Measurements from ENCODE around the gene APOBEC3F. TPM values are rescaled to one million over a fixed set of nuclear protein-coding genes. Genes with fewer than 3 reads are reported as not detected.
"Not testable (repeated sequence)": the region's sequence is repeated elsewhere in the genome, so short reads cannot be mapped to it uniquely, and the experiment has no call there.

Gene APOBEC3F
- total RNA-seq, 1 experiment from 2014 or later, result 6.3 TPM

DNA sequence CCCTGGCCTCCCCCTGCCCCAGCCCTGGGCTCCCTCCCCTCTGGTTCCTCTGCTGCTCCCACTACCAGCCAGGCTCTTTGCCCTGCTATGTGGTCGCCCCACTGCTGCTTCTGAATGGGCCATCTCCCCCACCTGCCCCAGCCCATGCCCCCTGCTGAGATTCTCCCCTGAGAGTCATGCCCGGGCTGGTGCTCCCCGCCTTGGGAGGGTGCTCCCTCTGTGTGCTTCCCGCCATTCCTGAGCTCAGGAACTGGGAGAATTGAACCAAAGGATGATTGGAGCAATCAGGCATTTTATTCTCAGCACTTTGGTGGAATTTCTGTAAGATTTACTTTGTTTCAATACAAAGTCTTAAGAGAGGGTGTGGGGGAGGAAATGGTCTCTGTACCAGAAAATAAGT, 12.9 kb upstream of the APOBEC3F start:
- no peak for DNase-seq (ENCODE audit: low spot score)

DNA sequence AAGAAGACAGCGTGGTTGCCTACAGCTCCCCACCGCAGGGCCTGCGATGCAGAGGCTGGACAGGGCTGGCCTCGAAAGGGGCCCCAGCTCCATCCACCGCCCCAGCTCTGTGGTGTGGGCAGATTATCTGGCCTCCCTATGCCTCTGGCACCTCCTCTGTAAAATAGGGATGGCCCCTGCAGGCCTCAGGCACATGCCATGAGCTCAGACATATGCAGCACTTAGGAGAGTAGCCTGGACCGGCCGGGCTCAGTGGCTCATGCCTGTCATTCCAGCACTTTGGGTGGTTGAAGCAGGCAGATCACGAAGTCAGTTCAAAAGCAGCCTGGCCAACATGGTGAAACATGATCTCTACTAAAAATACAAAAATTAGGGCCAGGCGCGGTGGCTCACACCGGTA, 12.4 kb upstream of the APOBEC3F start:
- no peak for DNase-seq (ENCODE audit: low spot score)

DNA sequence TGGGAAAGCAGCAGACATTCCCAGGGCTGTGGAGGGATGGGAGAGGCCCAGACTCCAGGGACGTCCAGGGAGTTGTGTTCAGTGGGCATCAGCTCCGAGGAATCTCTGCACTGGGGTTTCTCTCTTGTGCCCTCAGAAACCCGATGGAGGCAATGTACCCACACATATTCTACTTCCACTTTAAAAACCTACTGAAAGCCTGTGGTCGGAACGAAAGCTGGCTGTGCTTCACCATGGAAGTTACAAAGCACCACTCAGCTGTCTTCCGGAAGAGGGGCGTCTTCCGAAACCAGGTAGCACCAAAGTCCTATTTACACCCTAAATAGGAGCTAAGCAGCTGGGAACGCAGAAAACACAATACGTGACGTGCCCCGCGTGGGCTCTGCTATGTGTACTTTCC, 11.4 kb upstream of the APOBEC3F start:
- DNase-seq (ENCODE audit: low spot score), result no peak

DNA sequence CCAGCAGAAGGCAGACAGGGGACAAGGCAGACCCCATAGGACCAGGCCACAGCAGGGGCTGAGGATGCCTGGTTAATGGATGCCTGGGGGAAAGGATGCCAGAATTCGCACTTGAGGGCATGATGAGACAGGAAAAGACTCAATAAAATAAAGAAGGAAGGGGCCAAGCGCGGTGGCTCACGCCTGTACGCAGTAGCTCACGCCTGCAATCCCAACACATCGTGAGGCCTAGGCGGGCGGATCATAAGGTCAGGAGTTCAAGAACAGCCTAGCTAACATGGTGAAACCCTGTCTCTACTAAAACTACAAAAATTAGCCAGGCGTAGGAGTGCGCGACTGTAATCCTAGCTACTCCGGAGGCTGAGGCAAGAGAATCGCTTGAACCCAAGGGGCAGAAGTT, 10.0 kb upstream of the APOBEC3F start:
- no peak for DNase-seq (ENCODE audit: low spot score)

DNA sequence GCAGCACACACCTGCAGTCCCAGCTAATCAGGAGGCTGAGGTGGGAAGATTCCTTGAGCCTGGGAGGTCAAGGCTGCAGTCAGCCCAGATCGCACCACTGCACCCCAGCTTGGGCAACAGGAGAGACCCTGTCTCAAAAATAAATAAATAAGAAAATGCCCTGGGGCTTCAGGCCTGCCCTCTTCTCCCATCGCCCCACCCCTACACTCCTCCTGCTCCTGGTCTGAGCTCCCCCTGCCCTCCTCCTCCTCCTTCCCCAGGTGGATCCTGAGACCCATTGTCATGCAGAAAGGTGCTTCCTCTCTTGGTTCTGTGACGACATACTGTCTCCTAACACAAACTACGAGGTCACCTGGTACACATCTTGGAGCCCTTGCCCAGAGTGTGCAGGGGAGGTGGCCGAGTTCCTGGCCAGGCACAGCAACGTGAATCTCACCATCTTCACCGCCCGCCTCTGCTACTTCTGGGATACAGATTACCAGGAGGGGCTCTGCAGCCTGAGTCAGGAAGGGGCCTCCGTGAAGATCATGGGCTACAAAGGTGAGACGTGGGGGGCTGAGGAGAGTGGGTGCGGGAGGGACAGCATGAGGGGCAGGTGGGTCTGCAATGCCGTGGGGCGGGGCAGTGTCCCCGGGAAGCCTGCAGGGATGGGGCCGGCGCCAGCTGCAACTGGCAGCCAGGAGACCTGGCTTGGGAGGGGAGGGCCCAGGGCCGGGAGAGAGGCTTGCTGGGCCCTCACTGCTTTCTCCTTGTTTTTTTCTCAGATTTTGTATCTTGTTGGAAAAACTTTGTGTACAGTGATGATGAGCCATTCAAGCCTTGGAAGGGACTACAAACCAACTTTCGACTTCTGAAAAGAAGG, 9.0 kb upstream of the APOBEC3F start:
- not testable (repeated sequence) for DNase-seq (ENCODE audit: low spot score)

DNA sequence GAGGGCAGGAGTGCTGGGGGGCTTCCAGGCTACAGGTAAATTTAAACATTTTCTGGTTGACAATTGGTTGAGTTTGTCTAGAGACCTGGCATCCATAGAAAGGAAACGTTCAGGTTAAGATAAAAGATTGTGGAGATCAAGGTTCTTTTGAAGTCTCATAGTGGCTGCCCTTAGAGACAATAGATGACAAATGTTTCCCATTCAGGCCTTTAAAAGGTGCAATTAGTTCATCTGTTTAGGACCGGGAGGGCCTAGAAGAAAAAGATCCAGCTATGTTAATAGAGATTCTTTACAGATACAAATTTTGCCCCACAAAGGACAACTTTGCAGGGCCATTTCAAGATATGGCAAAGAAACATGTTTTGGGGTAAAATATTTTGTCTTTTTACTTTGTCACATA, 3.6 kb upstream of the APOBEC3F start:
- not testable (repeated sequence) for DNase-seq (ENCODE audit: low spot score)

DNA sequence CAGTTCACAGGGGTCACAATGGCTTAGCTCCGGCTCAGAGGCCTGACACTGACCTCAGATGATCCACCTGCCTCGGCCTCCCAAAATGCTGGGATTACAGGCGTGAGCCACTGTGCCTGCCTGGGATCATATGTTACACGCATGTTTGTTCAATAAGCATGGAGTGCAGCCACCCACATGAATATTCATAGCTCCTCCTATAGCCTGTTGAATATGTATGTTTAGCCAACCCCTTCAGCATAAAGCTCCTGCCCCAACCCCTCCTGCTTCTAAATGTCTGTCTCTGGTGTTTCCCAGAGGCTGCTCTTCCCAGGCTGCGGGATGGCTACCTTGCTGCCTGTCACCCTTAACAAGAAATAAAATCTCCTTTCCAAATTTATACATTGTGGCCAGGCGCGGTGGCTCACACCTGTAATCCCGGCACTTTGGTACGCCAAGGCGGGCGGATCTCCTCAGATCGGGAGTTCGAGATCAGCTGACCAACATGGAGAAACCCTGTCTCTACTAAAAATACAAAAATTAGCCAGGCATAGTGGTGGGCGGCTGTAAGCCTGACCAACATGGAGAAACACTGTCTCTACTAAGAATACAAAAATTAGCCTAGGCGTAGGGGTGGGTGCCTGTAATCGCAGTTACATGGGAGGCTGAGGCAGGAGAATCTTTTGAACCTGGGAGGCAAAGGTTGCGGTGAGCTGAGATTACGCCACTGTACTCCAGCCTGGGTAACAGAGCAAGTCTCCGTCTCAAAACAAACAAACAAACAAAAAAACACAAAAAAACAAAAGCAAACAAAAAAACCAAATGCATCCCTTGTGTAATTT, 1.1 kb upstream of the APOBEC3F start:
- no peak for DNase-seq (ENCODE audit: low spot score)

DNA sequence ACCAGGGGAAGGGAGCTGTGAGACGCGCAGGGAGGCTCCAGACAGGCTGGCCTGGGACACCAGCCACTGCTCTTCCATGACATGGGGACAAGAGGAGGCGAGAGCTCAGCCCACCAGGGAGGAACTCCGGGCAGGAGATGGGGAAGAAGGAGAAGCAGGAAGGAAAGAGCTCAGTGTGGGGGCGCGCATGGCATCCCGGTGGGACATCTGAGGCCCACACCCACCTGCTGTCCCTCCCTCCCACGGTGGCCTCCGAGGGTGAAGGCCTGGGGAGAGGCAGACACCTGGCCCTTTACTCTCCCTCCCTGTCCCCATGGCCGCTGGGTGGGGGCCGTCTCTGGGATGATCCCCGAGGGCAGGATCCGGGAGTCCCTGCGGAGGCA, 518 bp upstream of the APOBEC3F start:
- not testable (repeated sequence) for DNase-seq (ENCODE audit: low spot score)

DNA sequence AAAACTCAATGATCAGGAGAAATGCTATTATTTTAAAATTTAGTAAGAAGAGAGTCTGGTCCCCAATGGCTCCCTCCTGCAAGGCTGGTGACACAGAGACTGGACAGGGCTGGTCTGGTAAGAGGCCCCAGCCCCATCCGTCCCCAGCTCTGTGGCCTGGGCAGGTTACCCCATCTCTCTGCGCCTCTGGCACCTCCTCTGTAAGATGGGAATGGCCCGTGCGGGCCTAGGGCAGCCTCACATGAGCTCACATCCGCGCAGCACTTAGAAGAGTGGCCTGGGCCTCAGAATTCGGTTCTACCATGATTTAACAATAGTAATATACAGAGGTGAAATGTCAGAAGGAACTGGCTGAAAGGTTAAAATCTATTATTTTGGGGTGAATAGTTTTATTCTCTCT, 1.2 kb downstream of the APOBEC3F start:
- no peak for DNase-seq (ENCODE audit: low spot score)

DNA sequence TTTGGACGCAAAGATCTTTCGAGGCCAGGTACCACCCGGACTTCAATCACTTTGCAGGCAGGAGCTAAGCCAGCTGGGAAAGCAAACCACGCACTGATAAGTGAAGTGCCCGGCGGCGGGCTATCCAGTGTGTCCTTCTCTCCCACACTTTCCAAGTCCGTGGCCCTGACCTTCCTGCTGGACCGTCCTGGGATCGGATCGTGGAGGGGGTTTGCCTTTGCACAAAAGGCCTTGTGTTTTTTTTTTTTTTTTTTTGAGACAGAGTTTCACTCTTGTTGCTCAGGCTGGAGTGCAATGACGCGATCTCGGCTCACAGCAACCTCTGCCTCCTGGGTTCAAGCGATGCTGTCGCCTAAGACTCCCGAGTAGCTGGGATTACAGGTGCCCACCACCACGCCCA, 2.4 kb downstream of the APOBEC3F start:
- DNase-seq (ENCODE audit: low spot score), result not testable (repeated sequence)

DNA sequence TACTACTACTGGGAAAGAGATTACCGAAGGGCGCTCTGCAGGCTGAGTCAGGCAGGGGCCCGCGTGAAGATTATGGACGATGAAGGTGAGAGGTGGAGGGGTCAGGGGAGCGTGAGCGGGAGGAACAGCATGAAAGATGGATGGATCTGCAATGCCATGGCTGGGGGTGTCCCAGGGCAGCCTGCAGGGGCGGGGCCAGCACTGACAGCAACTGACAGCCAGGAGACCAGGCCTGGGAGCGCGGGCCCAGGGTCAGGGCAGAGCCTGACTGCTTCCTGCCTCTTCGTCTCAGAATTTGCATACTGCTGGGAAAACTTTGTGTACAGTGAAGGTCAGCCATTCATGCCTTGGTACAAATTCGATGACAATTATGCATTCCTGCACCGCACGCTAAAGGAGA, 4.5 kb downstream of the APOBEC3F start:
- DNase-seq (ENCODE audit: low spot score), result not testable (repeated sequence)

DNA sequence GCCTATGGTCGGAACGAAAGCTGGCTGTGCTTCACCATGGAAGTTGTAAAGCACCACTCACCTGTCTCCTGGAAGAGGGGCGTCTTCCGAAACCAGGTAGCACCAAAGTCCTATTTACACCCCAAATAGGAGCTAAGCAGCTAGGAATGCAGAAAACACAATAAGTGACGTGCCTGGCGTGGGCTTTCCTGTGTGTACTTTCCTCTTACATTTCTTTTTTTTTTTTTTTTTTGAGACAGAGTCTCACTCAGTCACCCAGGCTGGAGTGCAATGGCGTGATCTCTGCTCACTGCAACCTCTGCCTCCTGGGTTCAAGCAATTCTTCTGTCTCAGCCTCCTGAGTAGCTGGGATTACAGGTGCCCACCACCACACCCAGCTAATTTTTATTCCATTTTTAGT, 8.8 kb downstream of the APOBEC3F start:
- not testable (repeated sequence) for DNase-seq (ENCODE audit: low spot score)

DNA sequence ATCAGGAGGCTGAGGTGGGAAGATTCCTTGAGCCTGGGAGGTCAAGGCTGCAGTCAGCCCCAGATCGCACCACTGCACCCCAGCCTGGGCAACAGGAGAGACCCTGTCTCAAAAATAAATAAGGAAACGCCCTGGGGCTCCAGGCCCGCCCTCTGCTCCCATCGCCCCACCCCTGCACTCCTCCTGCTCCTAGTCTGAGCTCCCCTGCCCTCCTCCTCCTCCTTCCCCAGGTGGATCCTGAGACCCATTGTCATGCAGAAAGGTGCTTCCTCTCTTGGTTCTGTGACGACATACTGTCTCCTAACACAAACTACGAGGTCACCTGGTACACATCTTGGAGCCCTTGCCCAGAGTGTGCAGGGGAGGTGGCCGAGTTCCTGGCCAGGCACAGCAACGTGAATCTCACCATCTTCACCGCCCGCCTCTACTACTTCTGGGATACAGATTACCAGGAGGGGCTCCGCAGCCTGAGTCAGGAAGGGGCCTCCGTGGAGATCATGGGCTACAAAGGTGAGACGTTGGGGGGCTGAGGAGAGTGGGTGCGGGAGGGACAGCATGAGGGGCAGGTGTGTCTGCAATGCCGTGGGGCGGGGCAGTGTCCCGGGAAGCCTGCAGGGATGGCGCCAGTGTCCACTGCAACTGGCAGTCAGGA, 11.3 kb downstream of the APOBEC3F start:
- DNase-seq (ENCODE audit: low spot score), result not testable (repeated sequence)

DNA sequence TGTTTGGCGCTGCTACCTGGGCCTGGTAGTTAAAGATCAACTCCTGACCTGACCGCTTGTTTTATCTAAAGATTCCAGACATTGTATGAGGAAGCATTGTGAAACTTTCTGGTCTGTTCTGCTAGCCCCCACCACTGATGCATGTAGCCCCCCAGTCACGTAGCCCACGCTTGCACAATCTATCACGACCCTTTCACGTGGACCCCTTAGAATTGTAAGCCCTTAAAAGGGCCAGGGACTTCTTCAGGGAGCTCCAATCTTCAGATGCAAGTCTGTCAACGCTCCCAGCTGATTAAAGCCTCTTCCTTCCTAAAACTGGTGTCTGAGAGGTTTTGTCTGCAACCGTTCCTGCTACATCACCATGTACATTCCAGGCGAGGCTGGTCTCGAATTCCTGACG, 15.0 kb downstream of the APOBEC3F start:
- no peak for DNase-seq (ENCODE audit: low spot score)

DNA sequence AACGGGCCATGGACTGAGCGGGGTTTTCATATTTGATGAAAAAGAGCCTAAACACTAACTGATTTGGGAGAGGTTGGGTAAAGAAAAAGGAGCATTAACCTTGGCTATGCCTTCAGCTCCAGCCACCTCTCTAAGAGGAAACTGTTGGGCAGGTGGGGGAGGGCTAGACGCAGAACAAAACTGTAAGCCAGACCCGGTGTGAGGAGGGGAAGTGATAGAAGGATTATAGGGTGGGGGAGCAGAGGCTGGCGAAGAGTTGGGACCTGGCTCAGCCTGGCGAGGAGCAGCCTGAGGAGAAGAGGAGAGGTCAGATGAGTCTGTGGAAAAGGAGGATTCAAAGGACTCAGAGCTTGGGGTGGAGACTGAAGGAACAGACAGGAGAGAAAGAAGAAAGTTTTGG, 20.6 kb downstream of the APOBEC3F start:
- not testable (repeated sequence) for DNase-seq (ENCODE audit: low spot score)

DNA sequence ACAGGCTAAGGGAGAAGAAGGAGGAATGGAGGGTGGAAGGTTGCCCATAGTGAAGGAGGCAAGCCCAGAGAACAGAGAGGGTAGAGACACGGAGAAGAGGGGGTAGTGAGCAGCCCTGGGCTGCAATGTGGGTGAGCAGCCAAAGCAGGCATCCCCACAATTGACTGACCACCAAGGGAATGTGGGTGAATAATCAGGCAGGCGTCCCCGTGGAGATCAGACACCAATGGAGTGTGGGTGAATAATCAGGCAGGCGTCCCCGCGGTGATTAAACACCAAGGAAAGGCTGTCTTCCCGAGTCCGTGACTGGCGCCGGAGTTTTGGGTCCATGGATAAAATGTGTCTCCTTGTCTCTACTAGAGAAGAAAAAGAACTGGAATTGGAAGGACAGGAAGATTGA, 21.3 kb downstream of the APOBEC3F start:
- DNase-seq (ENCODE audit: low spot score), result not testable (repeated sequence)

DNA sequence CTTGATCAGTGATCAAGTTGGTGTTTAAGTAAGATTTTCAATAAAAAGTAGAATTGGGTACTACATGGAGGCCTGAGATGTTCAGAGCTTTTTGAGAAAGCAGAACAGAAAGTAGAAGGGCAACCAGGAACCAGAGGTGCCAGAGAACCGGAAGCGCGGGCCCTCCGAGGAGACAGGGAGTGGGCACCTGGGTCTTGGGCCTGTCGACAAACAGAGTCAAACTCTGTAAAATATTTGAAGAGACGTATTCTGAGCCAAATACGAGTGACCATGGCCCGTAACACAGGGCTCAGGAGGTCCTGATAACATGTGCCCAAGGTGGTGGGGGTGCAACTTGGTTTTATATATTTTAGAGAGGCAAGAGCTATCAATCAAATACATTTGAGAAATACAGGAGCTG, 23.2 kb downstream of the APOBEC3F start:
- not testable (repeated sequence) for DNase-seq (ENCODE audit: low spot score)

DNA sequence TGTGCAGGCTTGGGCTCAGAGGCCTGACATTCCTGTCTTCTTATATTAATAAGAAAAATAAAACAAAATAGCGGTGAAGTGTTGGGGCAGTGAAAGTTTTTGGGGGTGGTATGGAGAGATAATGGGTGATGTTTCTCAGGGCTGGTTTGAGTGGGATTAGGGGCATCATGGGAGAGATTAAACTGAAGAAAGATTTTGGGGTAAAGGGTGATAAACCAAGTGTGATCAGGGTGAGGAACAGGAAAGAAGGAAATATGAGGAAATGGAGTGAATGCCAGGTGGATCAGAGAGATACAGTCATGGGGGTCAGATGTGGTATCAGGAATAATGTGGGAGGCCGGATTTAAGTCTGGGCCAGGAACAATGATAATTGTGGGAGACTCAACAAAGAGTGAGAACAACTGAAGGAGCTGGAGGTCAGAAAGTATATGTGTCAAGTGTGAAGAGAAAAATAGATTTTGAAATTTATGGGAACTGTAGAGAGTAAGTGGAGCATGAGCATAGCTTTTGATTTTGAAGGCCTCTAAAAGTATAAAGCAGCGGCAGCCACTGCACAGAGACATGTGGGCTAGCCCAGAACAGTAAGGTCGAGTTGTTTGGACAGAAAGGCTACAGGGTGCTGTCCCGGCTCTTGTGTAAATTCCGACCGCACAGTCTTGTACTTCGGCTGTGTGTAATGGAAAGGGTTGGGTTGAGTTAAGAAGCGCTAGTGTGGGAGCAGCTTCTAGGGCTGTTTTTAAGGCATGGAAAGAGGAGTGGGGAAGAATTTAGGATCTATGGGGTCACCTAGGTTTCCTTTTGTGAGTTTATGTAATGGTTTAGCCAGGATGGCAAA, 26.0 kb downstream of the APOBEC3F start:
- not testable (repeated sequence) for DNase-seq (ENCODE audit: low spot score)

DNA sequence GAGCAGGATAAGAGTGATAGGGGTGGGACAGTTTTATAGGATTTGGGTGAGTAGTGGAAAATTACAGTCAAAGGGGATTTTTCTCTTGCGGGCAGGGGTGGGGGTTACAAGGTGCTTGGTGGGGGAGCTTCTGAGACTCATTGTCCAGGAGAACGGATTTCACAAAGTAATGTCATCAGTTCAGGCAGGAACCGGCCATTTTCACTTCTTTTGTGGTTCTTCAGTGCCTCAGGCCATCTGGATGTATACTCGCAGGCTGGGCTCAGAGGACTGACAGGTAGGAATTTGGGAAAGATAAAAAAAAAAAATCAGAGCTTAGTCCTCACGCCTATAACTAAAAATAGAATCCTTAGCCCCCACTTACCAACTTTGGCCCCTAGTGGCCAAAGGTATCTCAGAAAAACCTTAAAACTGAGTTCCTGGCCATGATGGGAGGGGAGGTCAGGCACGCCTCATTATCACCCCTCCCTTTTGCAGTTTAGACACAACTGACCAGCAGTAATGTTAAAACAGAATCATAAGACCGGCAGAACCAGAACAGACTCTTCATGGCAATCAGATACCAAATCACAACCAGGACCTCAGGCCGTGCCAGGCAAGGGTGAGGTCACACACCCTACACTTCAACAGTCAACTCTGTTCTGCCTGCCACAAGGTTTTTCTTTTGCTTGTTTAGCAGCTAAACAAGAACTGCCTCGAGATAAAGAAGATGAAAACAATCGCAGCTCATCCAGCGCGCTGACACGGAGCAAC, 27.5 kb downstream of the APOBEC3F start:
- no peak for DNase-seq (ENCODE audit: low spot score)

DNA sequence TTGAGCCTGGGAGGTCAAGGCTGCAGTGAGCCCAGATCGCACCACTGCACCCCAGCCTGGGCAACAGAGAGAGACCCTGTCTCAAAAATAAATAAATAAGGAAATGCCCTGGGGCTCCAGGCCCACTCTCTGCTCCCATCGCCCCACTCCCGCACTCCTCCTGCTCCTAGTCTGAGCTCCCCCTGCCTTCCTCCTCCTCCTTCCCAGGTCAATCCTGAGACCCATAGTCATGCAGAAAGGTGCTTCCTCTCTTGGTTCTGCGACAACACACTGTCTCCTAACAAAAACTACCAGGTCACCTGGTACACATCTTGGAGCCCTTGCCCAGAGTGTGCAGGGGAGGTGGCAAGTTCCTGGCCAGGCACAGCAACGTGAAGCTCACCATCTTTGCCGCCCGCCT, 29.5 kb downstream of the APOBEC3F start:
- no peak for DNase-seq (ENCODE audit: low spot score)

DNA sequence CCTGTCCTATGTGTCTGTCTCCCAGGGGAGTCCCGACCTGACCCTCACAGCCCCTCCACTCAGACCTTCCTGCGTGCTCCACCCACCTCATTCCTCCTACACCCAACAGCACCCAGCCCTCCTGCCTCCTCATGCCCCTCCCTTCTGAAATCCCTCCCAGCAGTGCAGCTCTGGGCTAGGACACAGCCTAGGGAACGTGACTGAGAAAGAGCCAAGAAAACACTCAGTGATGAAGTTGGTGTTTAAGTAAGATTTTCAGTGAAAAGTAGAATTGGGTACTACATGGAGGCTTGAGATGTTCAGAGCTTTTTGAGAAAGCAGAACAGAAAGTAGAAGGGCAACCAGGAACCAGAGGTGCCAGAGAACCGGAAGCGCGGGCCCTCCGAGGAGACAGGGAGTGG, 31.9 kb downstream of the APOBEC3F start:
- not testable (repeated sequence) for DNase-seq (ENCODE audit: low spot score)

Measured in A172 (cell line).